SU-DHL-6 (cell line): ENCODE measurements around the gene METTL17.

Experiments used
- H2AFZ ChIP-seq: fragments of 200-600 bp; sonication (generic); 2 replicates; pipeline ENCODE4 v1.6.1; 2014; ENCODE audit warnings: low read depth, mild to moderate bottlenecking, moderate library complexity, mixed read lengths, antibody characterized with exemption, low read length; ENCODE audit not compliant: severe bottlenecking
- H3F3A ChIP-seq: fragments of 200-600 bp; shearing (Covaris generic); 2 replicates; pipeline ENCODE4 v1.6.0; 2016; ENCODE audit warnings: antibody characterized with exemption, mild to moderate bottlenecking; ENCODE audit not compliant: insufficient read depth
- H3K27ac ChIP-seq: fragments of 200-600 bp; sonication (generic); 2 replicates; pipeline ENCODE4 v1.5.1; 2016; ENCODE audit warnings: low read depth, mild to moderate bottlenecking, low read length, moderate library complexity, mixed read lengths
- H3K27me3 ChIP-seq: fragments of 200-600 bp; sonication (generic), shearing (Covaris generic); 2 replicates; pipeline ENCODE4 v1.6.0; 2014; ENCODE audit warnings: mild to moderate bottlenecking, low read length
- H3K36me3 ChIP-seq: fragments of 200-600 bp; sonication (generic); 2 replicates; pipeline ENCODE4 v1.6.1; 2014; ENCODE audit warnings: mild to moderate bottlenecking, low read length, mixed read lengths
- H3K4me2 ChIP-seq: fragments of 300-600, 200-600 bp; shearing (Covaris generic), sonication (generic); 2 replicates; pipeline ENCODE4 v1.6.0; 2014; ENCODE audit warnings: low read length, low read depth, mild to moderate bottlenecking; ENCODE audit not compliant: poor library complexity, severe bottlenecking
- H3K4me3 ChIP-seq: fragments of 200-600 bp; sonication (generic); 2 replicates; pipeline ENCODE4 v1.5.1; 2014; ENCODE audit warnings: antibody characterized with exemption, low read length, mild to moderate bottlenecking, mixed read lengths; ENCODE audit not compliant: insufficient read depth, poor library complexity, severe bottlenecking
- H3K79me2 ChIP-seq: fragments of 200-600 bp; sonication (generic); 2 replicates; pipeline ENCODE4 v1.6.1; 2014; ENCODE audit warnings: mild to moderate bottlenecking, low read length, moderate library complexity; ENCODE audit not compliant: insufficient read depth
- H3K9ac ChIP-seq: fragments of 200-600 bp; sonication (generic); 2 replicates; pipeline ENCODE4 v1.7.0; 2014; ENCODE audit warnings: mild to moderate bottlenecking, low read length
- H3K9me2 ChIP-seq: fragments of 200-600 bp; sonication (generic); replicated peaks from 2 replicates; pipeline ENCODE4 v1.6.1; 2014; ENCODE audit warnings: low read length; ENCODE audit not compliant: insufficient read depth
- H3K9me3 ChIP-seq: fragments of 200-600 bp; sonication (generic); 2 replicates; pipeline ENCODE4 v1.6.1; 2014; ENCODE audit warnings: low read length, mixed read lengths; ENCODE audit not compliant: insufficient read depth
- H4K20me1 ChIP-seq: fragments of 200-600 bp; sonication (generic); 2 replicates; pipeline ENCODE4 v1.6.1; 2014; ENCODE audit warnings: low read depth, mild to moderate bottlenecking, antibody characterized with exemption, low read length, moderate library complexity, mixed read lengths
- EZH2phosphoT487 ChIP-seq: fragments of 200-600 bp; sonication (generic), shearing (Covaris generic); conservative IDR thresholded peaks from 2 replicates; pipeline ENCODE4 v1.6.1; 2018; ENCODE audit warnings: mild to moderate bottlenecking, antibody characterized with exemption, low read length, moderate library complexity, mixed read lengths
- TF ChIP-seq, protein P1 (sequence below): fragments of 200-600 bp; sonication (generic); IDR thresholded peaks from one replicate; pipeline ENCODE4 v1.5.1; 2017; ENCODE audit warnings: antibody characterized with exemption, mild to moderate bottlenecking, low read length, moderate library complexity; ENCODE audit not compliant: insufficient read depth, poor library complexity, severe bottlenecking

The METTL17 gene

DNA sequence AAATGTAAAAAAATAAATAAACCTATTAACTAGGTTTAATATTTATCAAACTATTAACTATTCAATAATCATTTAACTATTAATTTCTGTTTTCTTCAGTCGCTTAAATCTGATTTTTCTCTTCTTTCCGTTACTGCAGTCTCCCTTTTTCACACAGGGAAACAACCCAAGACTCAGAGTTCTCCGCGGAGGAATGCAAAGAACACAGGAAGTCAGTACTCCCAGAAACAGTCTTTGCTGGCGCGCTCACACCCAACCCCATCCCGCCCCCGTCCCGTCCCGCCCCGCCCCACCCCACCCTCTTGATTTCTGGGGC lies 351 bp upstream of the METTL17 start:
- Histone ChIP-seq H3K36me3 (peaks cover 21% of the 10 kb centered on the region), H3K4me2 (peak overlapping the region; percentile 86), H3F3A (peaks cover 4% of the 10 kb centered on the region; the same call in 1 of the 2 replicates), H3K27me3 (no peaks in the 10 kb centered on the region), H4K20me1 (no peaks in the 10 kb centered on the region), H3K9ac (peak overlapping the region; percentile 87; the same call in 1 of the 2 replicates), H3K9me3 (no peaks in the 10 kb centered on the region), H3K79me2 (peaks cover 24% of the 10 kb centered on the region), H3K27ac (peak overlapping the region; percentile 60), H3K4me3 (peak overlapping the region; percentile 45), H3K9me2 (no peaks in the 10 kb centered on the region), H2AFZ (peak overlapping the region; percentile 77)
- no peak for TF ChIP-seq EZH2phosphoT487
- TF ChIP-seq, protein P1, sequence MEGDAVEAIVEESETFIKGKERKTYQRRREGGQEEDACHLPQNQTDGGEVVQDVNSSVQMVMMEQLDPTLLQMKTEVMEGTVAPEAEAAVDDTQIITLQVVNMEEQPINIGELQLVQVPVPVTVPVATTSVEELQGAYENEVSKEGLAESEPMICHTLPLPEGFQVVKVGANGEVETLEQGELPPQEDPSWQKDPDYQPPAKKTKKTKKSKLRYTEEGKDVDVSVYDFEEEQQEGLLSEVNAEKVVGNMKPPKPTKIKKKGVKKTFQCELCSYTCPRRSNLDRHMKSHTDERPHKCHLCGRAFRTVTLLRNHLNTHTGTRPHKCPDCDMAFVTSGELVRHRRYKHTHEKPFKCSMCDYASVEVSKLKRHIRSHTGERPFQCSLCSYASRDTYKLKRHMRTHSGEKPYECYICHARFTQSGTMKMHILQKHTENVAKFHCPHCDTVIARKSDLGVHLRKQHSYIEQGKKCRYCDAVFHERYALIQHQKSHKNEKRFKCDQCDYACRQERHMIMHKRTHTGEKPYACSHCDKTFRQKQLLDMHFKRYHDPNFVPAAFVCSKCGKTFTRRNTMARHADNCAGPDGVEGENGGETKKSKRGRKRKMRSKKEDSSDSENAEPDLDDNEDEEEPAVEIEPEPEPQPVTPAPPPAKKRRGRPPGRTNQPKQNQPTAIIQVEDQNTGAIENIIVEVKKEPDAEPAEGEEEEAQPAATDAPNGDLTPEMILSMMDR: no peak

DNA sequence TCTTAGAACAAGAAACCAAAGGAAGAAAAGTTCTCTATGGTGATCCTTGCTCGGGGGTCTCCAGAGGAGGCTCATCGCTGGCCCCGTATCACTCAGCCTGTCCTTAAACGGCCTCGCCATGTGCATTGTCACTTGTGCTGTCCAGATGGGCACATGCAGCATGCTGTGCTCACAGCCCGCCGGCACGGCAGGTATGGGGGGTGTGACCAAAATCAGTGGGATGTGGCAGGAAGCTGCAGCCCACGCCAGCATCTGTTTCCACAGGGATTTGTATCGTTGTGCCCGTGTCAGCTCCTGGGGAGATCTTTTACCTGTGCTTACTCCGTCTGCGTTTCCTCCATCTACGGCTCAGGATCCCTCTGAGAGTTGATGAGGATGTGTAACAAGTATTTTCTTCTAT lies 6.7 kb downstream of the METTL17 start:
- H3K27ac ChIP-seq: no peak overlapping the region
- TF ChIP-seq EZH2phosphoT487: no peak
- TF ChIP-seq, protein P1: no peak
- no peaks in the 10 kb centered on the region for H3K9me3 ChIP-seq
- H3K4me2 ChIP-seq: no peak overlapping the region
- no peak overlapping the region for H3K9ac ChIP-seq
- H3K27me3 ChIP-seq: no peaks in the 10 kb centered on the region
- H3F3A ChIP-seq: no peaks in the 10 kb centered on the region
- H3K9me2 ChIP-seq: no peaks in the 10 kb centered on the region
- H3K4me3 ChIP-seq: no peak overlapping the region
- H3K36me3 ChIP-seq: peaks cover 24% of the 10 kb centered on the region
- no peaks in the 10 kb centered on the region for H4K20me1 ChIP-seq
- H3K79me2 ChIP-seq: peaks cover 8% of the 10 kb centered on the region
- no peak overlapping the region for H2AFZ ChIP-seq

DNA sequence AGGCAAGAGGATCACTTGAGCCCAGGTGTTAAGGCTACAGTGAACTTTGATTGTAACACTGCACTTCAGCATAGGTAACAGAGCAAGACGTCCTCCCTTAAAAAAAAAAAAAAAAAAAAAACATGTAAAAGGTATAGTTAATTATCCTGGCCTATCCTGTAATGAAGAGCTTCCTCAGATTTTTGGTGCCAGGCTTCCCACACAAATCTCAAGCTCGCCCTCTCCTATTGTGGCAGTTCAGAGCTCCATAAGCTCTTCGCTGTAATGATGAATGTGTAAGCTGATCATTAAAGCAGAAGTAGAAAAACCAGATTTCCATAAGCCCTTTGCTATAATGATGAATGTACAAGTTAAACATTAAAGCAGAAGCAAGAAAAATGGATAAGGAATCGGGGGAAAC lies 7.3 kb downstream of the METTL17 start:
- no peak overlapping the region for H3K4me2 ChIP-seq
- H3K79me2 ChIP-seq: peaks cover 2% of the 10 kb centered on the region; the same call in 1 of the 2 replicates
- no peaks in the 10 kb centered on the region for H3K9me3 ChIP-seq
- no peak overlapping the region for H2AFZ ChIP-seq
- no peak overlapping the region for H3K27ac ChIP-seq
- no peaks in the 10 kb centered on the region for H3K27me3 ChIP-seq
- H3K4me3 ChIP-seq: no peak overlapping the region
- TF ChIP-seq EZH2phosphoT487: no peak
- TF ChIP-seq, protein P1: no peak
- no peaks in the 10 kb centered on the region for H3K9me2 ChIP-seq
- no peaks in the 10 kb centered on the region for H3F3A ChIP-seq
- H3K36me3 ChIP-seq: peaks cover 19% of the 10 kb centered on the region
- no peak overlapping the region for H3K9ac ChIP-seq
- no peaks in the 10 kb centered on the region for H4K20me1 ChIP-seq
